Measurements from ENCODE around the gene RTP3.

GRCh38 chr3:46479696-46480095 is 18.1 kb upstream of the RTP3 start:
- no peak for TF ChIP-seq CTCF (IDR thresholded peaks at IDR 0.05; ENCODE audit: low read length)
- no peak for TF ChIP-seq EZH2phosphoT487 (IDR thresholded peaks at IDR 0.05; ENCODE audit: low read length)

Measured in MM.1S (cell line).